Caco-2 (cell line): ENCODE measurements around the gene BANP. TPM values are rescaled to one million over a fixed set of nuclear protein-coding genes. Genes with fewer than 3 reads are reported as not detected.
"Not testable (repeated sequence)": the region's sequence is repeated elsewhere in the genome, so short reads cannot be mapped to it uniquely, and the experiment has no call there.

Experiments used
- BruUV-seq: library from RNA; stranded (reverse); fragments of 400-500 nt; replicated peaks from 2 replicates; lab custom pipeline; 2021; lab: Mats Ljungman, UMichigan
- CTCF ChIA-PET: fragments of 300-600 bp; sonication (Branson Sonifier 250); formaldehyde crosslinking; loops from one replicate; lab custom pipeline; 2022; ENCODE audit warnings: antibody characterized with exemption; lab: Charles Lee
- POLR2A ChIA-PET: fragments of 300-600 bp; sonication (Branson Sonifier 250); formaldehyde crosslinking; loops from one replicate; lab custom pipeline; 2022; ENCODE audit warnings: antibody characterized with exemption; lab: Charles Lee
- DNase-seq, 2 experiments: peaks; one replicate each; pipeline versions ENCODE4 v3.0.0 to v3.0.0-alpha.2; 2020 to 2022
- H3K27me3 ChIP-seq: replicated peaks from 2 replicates; pipeline ENCODE4 v1.6.0; 2011; ENCODE audit warnings: low read length; ENCODE audit not compliant: control insufficient read depth, insufficient read depth
- H3K36me3 ChIP-seq: 2 replicates; pipeline ENCODE4 v1.5.1; 2011; ENCODE audit warnings: low read length; ENCODE audit not compliant: control insufficient read depth, insufficient read depth
- H3K4me1 ChIP-seq: fragments of 250-450 bp; sonication (Bioruptor Pico); 2 replicates; pipeline ENCODE4 v1.5.1; 2020; ENCODE audit warnings: mild to moderate bottlenecking
- H3K4me3 ChIP-seq: 2 replicates; pipeline ENCODE4 v1.5.1; 2011; ENCODE audit warnings: low read depth, mild to moderate bottlenecking, control low read depth, low read length
- H3K9me3 ChIP-seq: fragments of 250-450 bp; sonication (Bioruptor Pico); 2 replicates; pipeline ENCODE4 v1.5.1; 2020; ENCODE audit warnings: mild to moderate bottlenecking, moderate library complexity
- H3K27ac Mint-ChIP-seq: one replicate; pipeline ENCODE4 v1.8.0; 2022; ENCODE audit warnings: mixed read lengths; ENCODE audit not compliant: unreplicated experiment
- H3K27me3 Mint-ChIP-seq: one replicate; pipeline ENCODE4 v1.8.0; 2022; ENCODE audit warnings: mixed read lengths; ENCODE audit not compliant: insufficient read depth, unreplicated experiment
- H3K36me3 Mint-ChIP-seq: one replicate; pipeline ENCODE4 v1.8.0; 2022; ENCODE audit warnings: mild to moderate bottlenecking, mixed read lengths; ENCODE audit not compliant: insufficient read depth, unreplicated experiment
- H3K4me1 Mint-ChIP-seq: one replicate; pipeline ENCODE4 v1.8.0; 2022; ENCODE audit warnings: low read depth, mixed read lengths; ENCODE audit not compliant: unreplicated experiment
- H3K4me3 Mint-ChIP-seq: one replicate; pipeline ENCODE4 v1.8.0; 2022; ENCODE audit warnings: mild to moderate bottlenecking, moderate library complexity, mixed read lengths; ENCODE audit not compliant: unreplicated experiment
- H3K9me3 Mint-ChIP-seq: one replicate; pipeline ENCODE4 v1.8.0; 2022; ENCODE audit warnings: mixed read lengths; ENCODE audit not compliant: unreplicated experiment
- CTCF ChIP-seq, 2 experiments: fragments of 200-600 bp in 1 of 2; IDR thresholded peaks; 1 replicate in 1 of 2; 2 replicates in 1 of 2; pipeline versions ENCODE4 v1.5.1 to v1.8.0; 2011 to 2022; ENCODE audit warnings: antibody characterized with exemption in 1 of 2, control low read depth in 1 of 2, inconsistent platforms in 1 of 2, low read depth in 1 of 2, low read length in 1 of 2, mild to moderate bottlenecking in 1 of 2, moderate library complexity in 1 of 2; ENCODE audit not compliant: insufficient read depth in 1 of 2, severe bottlenecking in 1 of 2, unreplicated experiment in 1 of 2
- intact Hi-C: fragments of 100-400 bp; cut with micrococcal nuclease; formaldehyde crosslinking; loops from one replicate; pipeline ENCODE4 v1.10.0; 2022; ENCODE audit not compliant: unreplicated experiment
- total RNA-seq: library from RNA; stranded (reverse); gene quantifications from 2 replicates; pipeline ENCODE4 v1.2.3, GENCODE V29; 2022

Gene BANP
- total RNA-seq, 1 experiment from 2014 or later, result 44.4 TPM

GRCh38 chr16:88074041-88074440, 122.8 kb downstream of the BANP start:
- Histone ChIP-seq H3K9me3 (no peaks in the 10 kb centered on the region), H3K4me3 (no peak overlapping the region), H3K4me1 (no peaks in the 10 kb centered on the region), H3K36me3 (no peaks in the 10 kb centered on the region; the same call in 1 of the 2 replicates), H3K27me3 (no peaks in the 10 kb centered on the region)
- H3K36me3 Mint-ChIP-seq, result peaks cover 14% of the 10 kb centered on the region
- no TSS peak for BruUV-seq
- H3K4me3 Mint-ChIP-seq, result no peak overlapping the region
- no peak for TF ChIP-seq CTCF (IDR thresholded peaks at IDR 0.05; ENCODE audit: insufficient read depth in 1 of 2, low read depth in 1 of 2, low read length in 1 of 2, severe bottlenecking in 1 of 2, unreplicated experiment in 1 of 2)
- H3K4me1 Mint-ChIP-seq, result no peaks in the 10 kb centered on the region
- no peaks in the 10 kb centered on the region for H3K9me3 Mint-ChIP-seq
- CTCF ChIA-PET, result no interaction called here
- no peak overlapping the region for H3K27ac Mint-ChIP-seq
- POLR2A ChIA-PET, result no interaction called here
- intact Hi-C loops, result no loop called here
- H3K27me3 Mint-ChIP-seq, result no peaks in the 10 kb centered on the region
- DNase-seq, result no peak

GRCh38 chr16:88076211-88076931, 125.1 kb downstream of the BANP start:
- H3K27me3 ChIP-seq, result no peaks in the 10 kb centered on the region
- H3K4me3 ChIP-seq, result no peak overlapping the region
- Mint-ChIP-seq H3K27ac (no peak overlapping the region), H3K9me3 (no peaks in the 10 kb centered on the region), H3K27me3 (no peaks in the 10 kb centered on the region), H3K36me3 (peaks cover 4% of the 10 kb centered on the region), H3K4me1 (no peaks in the 10 kb centered on the region), H3K4me3 (no peak overlapping the region)
- CTCF ChIA-PET, result no interaction called here
- no peaks in the 10 kb centered on the region for H3K4me1 ChIP-seq
- no TSS peak for BruUV-seq
- no peaks in the 10 kb centered on the region for H3K9me3 ChIP-seq
- TF ChIP-seq CTCF (IDR thresholded peaks at IDR 0.05; ENCODE audit: insufficient read depth in 1 of 2, low read depth in 1 of 2, low read length in 1 of 2, severe bottlenecking in 1 of 2, unreplicated experiment in 1 of 2), result no peak
- H3K36me3 ChIP-seq, result no peaks in the 10 kb centered on the region; the same call in 1 of the 2 replicates
- intact Hi-C loops, result no loop called here
- POLR2A ChIA-PET, result no interaction called here
- no peak for DNase-seq

GRCh38 chr16:88076932-88077320, 125.7 kb downstream of the BANP start:
- H3K9me3 ChIP-seq, POLR2A ChIA-PET, H3K36me3 ChIP-seq, H3K4me1 Mint-ChIP-seq, H3K27me3 Mint-ChIP-seq, BruUV-seq, H3K27me3 ChIP-seq, H3K27ac Mint-ChIP-seq, intact Hi-C loops, DNase-seq, H3K9me3 Mint-ChIP-seq, H3K36me3 Mint-ChIP-seq, H3K4me3 Mint-ChIP-seq, H3K4me3 ChIP-seq, H3K4me1 ChIP-seq: not testable (repeated sequence)
- CTCF ChIA-PET, result interaction anchor here (0.7 kb wide), 1 partner anchor 169 kb away, joined by 5 read pairs; no protein-coding TSS in a partner anchor
